GM12874 (cell line): ENCODE results near the gene SAMD1.

Experiments
- CTCF ChIP-seq: IDR thresholded peaks from 2 replicates; pipeline ENCODE4 v1.5.1; 2011; ENCODE audit warnings: low read depth, mild to moderate bottlenecking, control low read depth, low read length, moderate library complexity; ENCODE audit not compliant: insufficient read depth

Gene SAMD1

GRCh38 chr19:14116918-14117578, 26.5 kb upstream of the SAMD1 start:
- no peak for TF ChIP-seq CTCF

GRCh38 chr19:14116525-14116917, 26.0 kb upstream of the SAMD1 start:
- TF ChIP-seq CTCF: no peak

- no peak for TF ChIP-seq CTCF
Observed at GRCh38 chr19:14115756-14116155, 25.2 kb upstream of the SAMD1 start.

GRCh38 chr19:14114854-14115253, 24.3 kb upstream of the SAMD1 start:
- peak; percentile 76 for TF ChIP-seq CTCF

- TF ChIP-seq CTCF: no peak
Observed at GRCh38 chr19:14114439-14114838, 23.9 kb upstream of the SAMD1 start.

- peak; percentile 52 for TF ChIP-seq CTCF
Observed at GRCh38 chr19:14113762-14114414, 23.3 kb upstream of the SAMD1 start.

GRCh38 chr19:14112809-14113385, 22.3 kb upstream of the SAMD1 start:
- TF ChIP-seq CTCF: no peak
